ENCODE results near the gene SMIM44.

DNA sequence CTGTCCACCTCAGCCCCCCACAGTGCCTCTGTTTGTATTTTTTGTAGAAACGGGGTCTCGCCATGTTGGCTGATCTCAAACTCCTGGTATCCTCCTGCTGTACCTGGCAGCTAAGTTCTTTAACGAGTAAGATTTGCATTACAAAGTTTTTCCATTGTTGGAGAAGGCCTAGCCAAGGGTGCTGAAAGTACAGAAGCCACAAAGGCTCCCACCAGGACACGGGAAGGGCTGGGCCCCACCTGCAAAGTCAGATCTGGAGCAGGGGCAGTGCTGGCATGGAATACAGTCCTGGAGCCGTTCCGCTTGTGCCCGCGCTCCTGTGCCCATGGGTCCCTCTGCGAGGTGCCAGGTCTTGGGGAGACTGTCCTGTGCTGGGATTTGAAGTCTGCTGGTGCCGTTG, 35.0 kb upstream of the SMIM44 start:
- TF ChIP-seq, protein P1, sequence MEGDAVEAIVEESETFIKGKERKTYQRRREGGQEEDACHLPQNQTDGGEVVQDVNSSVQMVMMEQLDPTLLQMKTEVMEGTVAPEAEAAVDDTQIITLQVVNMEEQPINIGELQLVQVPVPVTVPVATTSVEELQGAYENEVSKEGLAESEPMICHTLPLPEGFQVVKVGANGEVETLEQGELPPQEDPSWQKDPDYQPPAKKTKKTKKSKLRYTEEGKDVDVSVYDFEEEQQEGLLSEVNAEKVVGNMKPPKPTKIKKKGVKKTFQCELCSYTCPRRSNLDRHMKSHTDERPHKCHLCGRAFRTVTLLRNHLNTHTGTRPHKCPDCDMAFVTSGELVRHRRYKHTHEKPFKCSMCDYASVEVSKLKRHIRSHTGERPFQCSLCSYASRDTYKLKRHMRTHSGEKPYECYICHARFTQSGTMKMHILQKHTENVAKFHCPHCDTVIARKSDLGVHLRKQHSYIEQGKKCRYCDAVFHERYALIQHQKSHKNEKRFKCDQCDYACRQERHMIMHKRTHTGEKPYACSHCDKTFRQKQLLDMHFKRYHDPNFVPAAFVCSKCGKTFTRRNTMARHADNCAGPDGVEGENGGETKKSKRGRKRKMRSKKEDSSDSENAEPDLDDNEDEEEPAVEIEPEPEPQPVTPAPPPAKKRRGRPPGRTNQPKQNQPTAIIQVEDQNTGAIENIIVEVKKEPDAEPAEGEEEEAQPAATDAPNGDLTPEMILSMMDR (IDR thresholded peaks at IDR 0.05; ENCODE audit: low read length), result no peak
- no peak for TF ChIP-seq EZH2phosphoT487 (IDR thresholded peaks at IDR 0.05; ENCODE audit: low read length)
